Amniotic stem cell (primary cell): ENCODE results near the gene SERPINA7.
"Not testable (repeated sequence)": the region's sequence is repeated elsewhere in the genome, so short reads cannot be mapped to it uniquely, and the experiment has no call there.

ENCODE experiments used
- DNase-seq: peaks from one replicate; lab custom pipeline; 2025; lab: John Stamatoyannopoulos, UW

The SERPINA7 gene

GRCh38 chrX:106038625-106039024, at the start of gene SERPINA7:
SERPINA7 (minus strand) TSS chrX:106038727; CDS start chrX:106037058, 1,669 bp downstream.
- DNase-seq = no peak

GRCh38 chrX:106069048-106069447, 30.5 kb upstream of the SERPINA7 start:
- no peak for DNase-seq

GRCh38 chrX:106050054-106050453, 11.5 kb upstream of the SERPINA7 start:
- no peak for DNase-seq

GRCh38 chrX:106042296-106042695, 3.8 kb upstream of the SERPINA7 start:
- DNase-seq = no peak

- no peak for DNase-seq
These were observed 2.3 kb upstream of the SERPINA7 start for GRCh38 chrX:106040861-106041260.

- peak; percentile 0 for DNase-seq
These were observed 1.4 kb upstream of the SERPINA7 start for GRCh38 chrX:106039920-106040319.

GRCh38 chrX:106037835-106038473, 573 bp downstream of the SERPINA7 start:
- DNase-seq = no peak

GRCh38 chrX:106036716-106037115, 1.8 kb downstream of the SERPINA7 start:
- DNase-seq = no peak

- no peak for DNase-seq
These were observed 3.5 kb downstream of the SERPINA7 start for GRCh38 chrX:106035064-106035463.

GRCh38 chrX:106023947-106024346, 14.6 kb downstream of the SERPINA7 start:
- DNase-seq = no peak

- DNase-seq = no peak
These were observed 16.3 kb downstream of the SERPINA7 start for GRCh38 chrX:106022238-106022637.

- DNase-seq = no peak
These were observed 24.3 kb downstream of the SERPINA7 start for GRCh38 chrX:106014119-106014775.

- DNase-seq = no peak
These were observed 29.4 kb downstream of the SERPINA7 start for GRCh38 chrX:106009145-106009544.

- no peak for DNase-seq
These were observed 30.7 kb downstream of the SERPINA7 start for GRCh38 chrX:106007815-106008214.

- DNase-seq = no peak
These were observed 32.8 kb downstream of the SERPINA7 start for GRCh38 chrX:106005684-106006083.

GRCh38 chrX:106000609-106001008, 37.9 kb downstream of the SERPINA7 start:
- not testable (repeated sequence) for DNase-seq

GRCh38 chrX:106000203-106000602, 38.3 kb downstream of the SERPINA7 start:
- DNase-seq = no peak

- DNase-seq = no peak
These were observed 39.2 kb downstream of the SERPINA7 start for GRCh38 chrX:105999294-105999693.

- not testable (repeated sequence) for DNase-seq
These were observed 50.0 kb downstream of the SERPINA7 start for GRCh38 chrX:105988487-105988886.
